GM12878 (cell line): ENCODE results near the gene TNFSF12. TPM values are rescaled to one million over a fixed set of nuclear protein-coding genes. Genes with fewer than 3 reads are reported as not detected.

Experiments used
- polyA plus RNA-seq, 11 experiments: library from polyadenylated mRNA; depleted of rRNA in 4 of 11; unstranded in 6 of 11; stranded (reverse) in 5 of 11; fragments of >200 nt; fragmentation: Nextera tagmentation in 4 of 11; fragmentation: Illumina TruSeq in 1 of 11; extraction: Ambion mirVana in 4 of 11; extraction: Trizol in 1 of 11; gene quantifications; 1 replicate in 1 of 11; 2 replicates in 10 of 11; pipeline versions ENCODE4 v1.2.1 to v1.2.3, GENCODE V29; 2011 to 2016; ENCODE audit warnings: inconsistent platforms in 2 of 11, missing spikeins in 2 of 11, low read depth in 1 of 11
- small RNA-seq: library from RNA; depleted of rRNA; stranded (forward); fragments of <200 nt; gene quantifications from one replicate; pipeline ENCODE3, GENCODE V24; 2014
- total RNA-seq, 4 experiments: library from RNA; depleted of rRNA in 3 of 4; stranded (reverse); fragments of >200 nt in 3 of 4; fragmentation: Illumina TruSeq in 1 of 4; extraction: Trizol in 1 of 4; gene quantifications; 2 replicates each; pipeline versions ENCODE4 v1.2.1 to v1.2.3, GENCODE V29; 2013 to 2021

Gene TNFSF12
- total and polyA plus RNA-seq, 10 of the 15 experiments (the other 5 are each of a cell fraction or from before 2014, with no cell fraction given): 0.32 to 7.0 (median 2.6) TPM

Small RNAs within 50 kb of the gene (small RNA-seq; reads per million reads assigned to genes)
- gene CD68: not detected
- gene RF00019: not detected
- not detected for gene SNORA48
- not detected for gene SNORD10

Other genes with a start within 250 kb of the TNFSF12 start
Only the 7 nearest of the 32 such genes appear.
- 25.6 and 28.9 TPM in 2 replicates for gene POLR2A, start 64.7 kb upstream of the TNFSF12 start, total RNA-seq (2014; rRNA removed)
- 12.0 and 12.5 TPM in 2 replicates for gene POLR2A, start 64.7 kb upstream of the TNFSF12 start, total RNA-seq (2014; rRNA removed; fragmentation: Illumina TruSeq; extraction: Trizol)
- gene POLR2A, start 64.7 kb upstream of the TNFSF12 start, total RNA-seq (2021): 111 and 121 TPM in 2 replicates
- 7.9 and 19.3 TPM in 2 replicates for gene POLR2A, start 64.7 kb upstream of the TNFSF12 start, polyA plus RNA-seq (2011; rRNA removed)
- gene POLR2A, start 64.7 kb upstream of the TNFSF12 start, polyA plus RNA-seq (2014; fragmentation: Illumina TruSeq; extraction: Trizol): 47.6 and 57.7 TPM in 2 replicates
- gene POLR2A, start 64.7 kb upstream of the TNFSF12 start, polyA plus RNA-seq (2014; fragmentation: Nextera tagmentation; extraction: Ambion mirVana): 1 to 10 TPM; 1.7 to 2.8 TPM
- gene POLR2A, start 64.7 kb upstream of the TNFSF12 start, polyA plus RNA-seq (2014; rRNA removed): 37.8 and 45.5 TPM in 2 replicates
- gene POLR2A, start 64.7 kb upstream of the TNFSF12 start, polyA plus RNA-seq (2016; fragmentation: Nextera tagmentation; extraction: Ambion mirVana): 10 to 100 TPM; 88.2 to 95.0 TPM
- gene TNFSF13, start 9.7 kb downstream of the TNFSF12 start, total RNA-seq (2014; rRNA removed): 7.6 and 9.3 TPM in 2 replicates
- 6.0 and 6.1 TPM in 2 replicates for gene TNFSF13, start 9.7 kb downstream of the TNFSF12 start, total RNA-seq (2014; rRNA removed; fragmentation: Illumina TruSeq; extraction: Trizol)
- gene TNFSF13, start 9.7 kb downstream of the TNFSF12 start, total RNA-seq (2021): 14.5 and 14.6 TPM in 2 replicates
- 10.0 and 11.3 TPM in 2 replicates for gene TNFSF13, start 9.7 kb downstream of the TNFSF12 start, polyA plus RNA-seq (2011; rRNA removed)
- gene TNFSF13, start 9.7 kb downstream of the TNFSF12 start, polyA plus RNA-seq (2014; fragmentation: Illumina TruSeq; extraction: Trizol): 10.0 and 10.8 TPM in 2 replicates
- gene TNFSF13, start 9.7 kb downstream of the TNFSF12 start, polyA plus RNA-seq (2014; fragmentation: Nextera tagmentation; extraction: Ambion mirVana): under 1 TPM; 0.56 to 0.84 TPM
- gene TNFSF13, start 9.7 kb downstream of the TNFSF12 start, polyA plus RNA-seq (2014; rRNA removed): 10.7 and 12.1 TPM in 2 replicates
- gene TNFSF13, start 9.7 kb downstream of the TNFSF12 start, polyA plus RNA-seq (2016; fragmentation: Nextera tagmentation; extraction: Ambion mirVana): 10 to 100 TPM in 1 of 2 experiments, 1 to 10 TPM in 1; 9.4 to 10.2 TPM
- gene SENP3, start 12.9 kb downstream of the TNFSF12 start, total RNA-seq (2014; rRNA removed): 88.4 and 88.8 TPM in 2 replicates
- 77.5 and 78.4 TPM in 2 replicates for gene SENP3, start 12.9 kb downstream of the TNFSF12 start, total RNA-seq (2014; rRNA removed; fragmentation: Illumina TruSeq; extraction: Trizol)
- 67.0 and 72.8 TPM in 2 replicates for gene SENP3, start 12.9 kb downstream of the TNFSF12 start, total RNA-seq (2021)
- gene SENP3, start 12.9 kb downstream of the TNFSF12 start, polyA plus RNA-seq (2011; rRNA removed): 74.0 and 99.9 TPM in 2 replicates
- 113 and 134 TPM in 2 replicates for gene SENP3, start 12.9 kb downstream of the TNFSF12 start, polyA plus RNA-seq (2014; fragmentation: Illumina TruSeq; extraction: Trizol)
- gene SENP3, start 12.9 kb downstream of the TNFSF12 start, polyA plus RNA-seq (2014; fragmentation: Nextera tagmentation; extraction: Ambion mirVana): 1 to 10 TPM; 1.8 TPM
- 78.3 and 81.9 TPM in 2 replicates for gene SENP3, start 12.9 kb downstream of the TNFSF12 start, polyA plus RNA-seq (2014; rRNA removed)
- gene SENP3, start 12.9 kb downstream of the TNFSF12 start, polyA plus RNA-seq (2016; fragmentation: Nextera tagmentation; extraction: Ambion mirVana): 1 to 10 TPM; 5.1 to 6.5 TPM
- gene CD68, start 30.6 kb downstream of the TNFSF12 start, total RNA-seq (2014; rRNA removed): 2.6 and 3.4 TPM in 2 replicates
- gene CD68, start 30.6 kb downstream of the TNFSF12 start, total RNA-seq (2014; rRNA removed; fragmentation: Illumina TruSeq; extraction: Trizol): 3.7 TPM in 2 replicates
- 2.6 and 3.2 TPM in 2 replicates for gene CD68, start 30.6 kb downstream of the TNFSF12 start, total RNA-seq (2021)
- 2.7 and 6.9 TPM in 2 replicates for gene CD68, start 30.6 kb downstream of the TNFSF12 start, polyA plus RNA-seq (2011; rRNA removed)
- gene CD68, start 30.6 kb downstream of the TNFSF12 start, polyA plus RNA-seq (2014; fragmentation: Illumina TruSeq; extraction: Trizol): 3.0 and 6.1 TPM in 2 replicates
- 1 to 10 TPM; 3.7 to 5.0 TPM for gene CD68, start 30.6 kb downstream of the TNFSF12 start, polyA plus RNA-seq (2014; fragmentation: Nextera tagmentation; extraction: Ambion mirVana)
- gene CD68, start 30.6 kb downstream of the TNFSF12 start, polyA plus RNA-seq (2014; rRNA removed): 4.2 and 4.3 TPM in 2 replicates
- 1 to 10 TPM; 3.2 to 3.9 TPM for gene CD68, start 30.6 kb downstream of the TNFSF12 start, polyA plus RNA-seq (2016; fragmentation: Nextera tagmentation; extraction: Ambion mirVana)
- 91.5 and 95.2 TPM in 2 replicates for gene MPDU1, start 34.8 kb downstream of the TNFSF12 start, total RNA-seq (2014; rRNA removed)
- gene MPDU1, start 34.8 kb downstream of the TNFSF12 start, total RNA-seq (2014; rRNA removed; fragmentation: Illumina TruSeq; extraction: Trizol): 68.8 and 69.2 TPM in 2 replicates
- 44.3 and 52.7 TPM in 2 replicates for gene MPDU1, start 34.8 kb downstream of the TNFSF12 start, total RNA-seq (2021)
- gene MPDU1, start 34.8 kb downstream of the TNFSF12 start, polyA plus RNA-seq (2011; rRNA removed): 67.0 and 98.8 TPM in 2 replicates
- 130 and 138 TPM in 2 replicates for gene MPDU1, start 34.8 kb downstream of the TNFSF12 start, polyA plus RNA-seq (2014; fragmentation: Illumina TruSeq; extraction: Trizol)
- gene MPDU1, start 34.8 kb downstream of the TNFSF12 start, polyA plus RNA-seq (2014; fragmentation: Nextera tagmentation; extraction: Ambion mirVana): 10 to 100 TPM in 1 of 2 experiments, 1 to 10 TPM in 1; 3.6 to 11.6 TPM
- gene MPDU1, start 34.8 kb downstream of the TNFSF12 start, polyA plus RNA-seq (2014; rRNA removed): 64.4 and 78.9 TPM in 2 replicates
- gene MPDU1, start 34.8 kb downstream of the TNFSF12 start, polyA plus RNA-seq (2016; fragmentation: Nextera tagmentation; extraction: Ambion mirVana): 10 to 100 TPM; 78.9 to 80.1 TPM
- 0.27 TPM in 1 of 2 replicates, not detected in the other for gene SOX15, start 41.0 kb downstream of the TNFSF12 start, total RNA-seq (2014; rRNA removed)
- not detected in 2 replicates for gene SOX15, start 41.0 kb downstream of the TNFSF12 start, total RNA-seq (2014; rRNA removed; fragmentation: Illumina TruSeq; extraction: Trizol)
- 0.19 and 0.28 TPM in 2 replicates for gene SOX15, start 41.0 kb downstream of the TNFSF12 start, total RNA-seq (2021)
- 0.10 TPM in 1 of 2 replicates, not detected in the other for gene SOX15, start 41.0 kb downstream of the TNFSF12 start, polyA plus RNA-seq (2011; rRNA removed)
- 0.07 TPM in 1 of 2 replicates, not detected in the other for gene SOX15, start 41.0 kb downstream of the TNFSF12 start, polyA plus RNA-seq (2014; fragmentation: Illumina TruSeq; extraction: Trizol)
- gene SOX15, start 41.0 kb downstream of the TNFSF12 start, polyA plus RNA-seq (2014; fragmentation: Nextera tagmentation; extraction: Ambion mirVana): under 1 TPM; 0.06 to 0.09 TPM
- gene SOX15, start 41.0 kb downstream of the TNFSF12 start, polyA plus RNA-seq (2014; rRNA removed): 0.22 and 0.62 TPM in 2 replicates
- gene SOX15, start 41.0 kb downstream of the TNFSF12 start, polyA plus RNA-seq (2016; fragmentation: Nextera tagmentation; extraction: Ambion mirVana): under 1 TPM; 0.25 to 0.53 TPM
- gene FXR2, start 65.8 kb downstream of the TNFSF12 start, total RNA-seq (2014; rRNA removed): 24.5 and 31.6 TPM in 2 replicates
- 17.7 and 20.2 TPM in 2 replicates for gene FXR2, start 65.8 kb downstream of the TNFSF12 start, total RNA-seq (2014; rRNA removed; fragmentation: Illumina TruSeq; extraction: Trizol)
- 26.3 and 29.6 TPM in 2 replicates for gene FXR2, start 65.8 kb downstream of the TNFSF12 start, total RNA-seq (2021)
- 13.5 and 23.8 TPM in 2 replicates for gene FXR2, start 65.8 kb downstream of the TNFSF12 start, polyA plus RNA-seq (2011; rRNA removed)
- gene FXR2, start 65.8 kb downstream of the TNFSF12 start, polyA plus RNA-seq (2014; fragmentation: Illumina TruSeq; extraction: Trizol): 22.2 and 33.3 TPM in 2 replicates
- gene FXR2, start 65.8 kb downstream of the TNFSF12 start, polyA plus RNA-seq (2014; fragmentation: Nextera tagmentation; extraction: Ambion mirVana): 1 to 10 TPM; 1.6 to 4.6 TPM
- gene FXR2, start 65.8 kb downstream of the TNFSF12 start, polyA plus RNA-seq (2014; rRNA removed): 26.7 and 31.9 TPM in 2 replicates
- 1 to 10 TPM; 6.7 to 8.6 TPM for gene FXR2, start 65.8 kb downstream of the TNFSF12 start, polyA plus RNA-seq (2016; fragmentation: Nextera tagmentation; extraction: Ambion mirVana)